Subcutaneous adipose tissue (tissue), 4 donors: ENCODE measurements around the gene ST3GAL3. TPM values are rescaled to one million over a fixed set of nuclear protein-coding genes. Genes with fewer than 3 reads are reported as not detected.

ENCODE experiments used
- total RNA-seq, 4 donors: library from RNA; depleted of rRNA; stranded (reverse); fragments of >200 nt; gene quantifications; one replicate each; pipeline ENCODE4 v1.1.0, GENCODE V29; 2016
- TF ChIP-seq, protein P1 (sequence below): fragments of 450-650 bp; IDR thresholded peaks from one replicate; pipeline ENCODE4 v1.5.1; 2016; ENCODE audit warnings: low read depth, mild to moderate bottlenecking, control low read depth, antibody characterized with exemption, moderate library complexity

ST3GAL3 gene
- total RNA-seq, 4 donors from 2014 or later = 13.1 to 36.7 (median 19.0) TPM

DNA sequence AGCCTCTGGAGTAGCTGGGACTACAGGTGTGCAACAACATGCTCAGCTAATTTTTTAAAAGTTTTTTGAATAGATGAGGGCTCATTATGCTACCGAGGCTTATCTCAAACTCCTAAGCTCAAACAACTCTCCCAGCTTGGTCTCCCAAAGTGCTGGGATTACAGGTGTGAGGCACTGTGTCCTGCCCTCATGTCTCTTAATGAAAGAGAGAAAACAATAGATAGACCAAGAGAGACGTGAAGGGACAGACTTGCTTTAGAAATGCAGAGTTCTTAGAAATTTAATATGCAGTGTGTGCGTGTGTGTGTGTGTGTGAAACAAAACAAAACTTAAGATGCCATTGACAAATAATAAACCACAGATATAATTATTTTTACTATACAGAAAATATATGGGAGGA lies 105.2 kb downstream of the ST3GAL3 start:
- TF ChIP-seq, protein P1, sequence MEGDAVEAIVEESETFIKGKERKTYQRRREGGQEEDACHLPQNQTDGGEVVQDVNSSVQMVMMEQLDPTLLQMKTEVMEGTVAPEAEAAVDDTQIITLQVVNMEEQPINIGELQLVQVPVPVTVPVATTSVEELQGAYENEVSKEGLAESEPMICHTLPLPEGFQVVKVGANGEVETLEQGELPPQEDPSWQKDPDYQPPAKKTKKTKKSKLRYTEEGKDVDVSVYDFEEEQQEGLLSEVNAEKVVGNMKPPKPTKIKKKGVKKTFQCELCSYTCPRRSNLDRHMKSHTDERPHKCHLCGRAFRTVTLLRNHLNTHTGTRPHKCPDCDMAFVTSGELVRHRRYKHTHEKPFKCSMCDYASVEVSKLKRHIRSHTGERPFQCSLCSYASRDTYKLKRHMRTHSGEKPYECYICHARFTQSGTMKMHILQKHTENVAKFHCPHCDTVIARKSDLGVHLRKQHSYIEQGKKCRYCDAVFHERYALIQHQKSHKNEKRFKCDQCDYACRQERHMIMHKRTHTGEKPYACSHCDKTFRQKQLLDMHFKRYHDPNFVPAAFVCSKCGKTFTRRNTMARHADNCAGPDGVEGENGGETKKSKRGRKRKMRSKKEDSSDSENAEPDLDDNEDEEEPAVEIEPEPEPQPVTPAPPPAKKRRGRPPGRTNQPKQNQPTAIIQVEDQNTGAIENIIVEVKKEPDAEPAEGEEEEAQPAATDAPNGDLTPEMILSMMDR = no peak

DNA sequence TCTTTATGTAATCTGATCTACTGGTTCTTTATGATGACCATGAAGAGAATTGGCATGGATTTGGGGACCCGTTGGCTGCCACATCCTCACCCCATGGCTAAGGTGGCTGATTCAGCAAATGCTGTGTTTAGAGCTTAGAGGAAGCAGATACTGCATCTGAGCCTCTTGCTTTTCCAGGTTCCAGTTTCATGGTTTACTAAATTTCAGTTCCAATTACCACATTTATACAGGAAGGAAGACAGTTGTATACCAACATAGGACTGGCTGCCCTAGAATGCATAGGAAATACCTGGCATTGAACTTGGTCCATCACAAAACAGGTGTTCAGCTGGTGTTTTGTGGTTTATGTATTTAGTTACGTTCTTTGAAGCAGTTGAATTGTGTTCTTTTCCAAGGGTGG lies 107.1 kb downstream of the ST3GAL3 start:
- TF ChIP-seq, protein P1 = no peak

GRCh38 chr1:43817304-43817939 lies 110.1 kb downstream of the ST3GAL3 start:
- TF ChIP-seq, protein P1 = no peak

- TF ChIP-seq, protein P1 = no peak
Measured at GRCh38 chr1:43818691-43819090, 111.4 kb downstream of the ST3GAL3 start.

DNA sequence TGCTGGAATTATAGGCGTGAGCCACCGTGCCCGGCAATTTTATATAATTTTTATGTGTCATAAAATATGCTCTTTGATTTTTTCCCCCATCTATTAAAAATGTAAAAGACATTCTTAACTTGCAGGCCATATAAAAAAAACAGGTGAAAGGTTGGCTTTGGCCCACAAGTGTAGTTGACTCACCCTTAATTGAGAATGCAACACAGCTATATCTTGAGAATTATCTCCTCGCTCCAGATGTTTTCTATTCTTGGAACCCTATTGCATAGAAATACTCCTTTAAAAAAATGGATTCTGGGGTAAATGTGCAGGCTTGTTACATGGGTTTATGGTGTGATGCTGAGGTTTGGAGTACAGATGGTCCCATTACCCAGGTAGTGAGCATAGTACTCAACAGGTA lies 112.0 kb downstream of the ST3GAL3 start:
- TF ChIP-seq, protein P1 = no peak

DNA sequence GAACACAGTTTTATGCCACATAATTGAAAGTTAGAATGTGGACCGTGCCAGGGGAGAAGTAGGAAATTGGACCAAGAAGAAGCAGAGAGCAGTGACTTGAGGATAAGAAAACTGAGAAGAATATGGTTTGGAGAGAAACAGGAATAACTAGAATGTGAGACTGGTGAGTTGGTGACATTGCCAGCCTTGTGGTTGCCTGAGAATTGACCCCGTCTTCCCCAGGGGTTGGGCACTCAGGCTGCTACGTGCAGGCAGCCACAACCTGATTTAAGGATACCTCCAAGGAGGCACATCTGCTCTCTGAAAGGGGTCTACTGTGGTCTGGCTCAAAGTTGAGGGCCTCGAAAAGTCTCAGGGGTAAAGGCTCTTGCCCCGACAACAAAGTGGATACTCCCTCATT lies 114.1 kb downstream of the ST3GAL3 start:
- TF ChIP-seq, protein P1 = no peak

DNA sequence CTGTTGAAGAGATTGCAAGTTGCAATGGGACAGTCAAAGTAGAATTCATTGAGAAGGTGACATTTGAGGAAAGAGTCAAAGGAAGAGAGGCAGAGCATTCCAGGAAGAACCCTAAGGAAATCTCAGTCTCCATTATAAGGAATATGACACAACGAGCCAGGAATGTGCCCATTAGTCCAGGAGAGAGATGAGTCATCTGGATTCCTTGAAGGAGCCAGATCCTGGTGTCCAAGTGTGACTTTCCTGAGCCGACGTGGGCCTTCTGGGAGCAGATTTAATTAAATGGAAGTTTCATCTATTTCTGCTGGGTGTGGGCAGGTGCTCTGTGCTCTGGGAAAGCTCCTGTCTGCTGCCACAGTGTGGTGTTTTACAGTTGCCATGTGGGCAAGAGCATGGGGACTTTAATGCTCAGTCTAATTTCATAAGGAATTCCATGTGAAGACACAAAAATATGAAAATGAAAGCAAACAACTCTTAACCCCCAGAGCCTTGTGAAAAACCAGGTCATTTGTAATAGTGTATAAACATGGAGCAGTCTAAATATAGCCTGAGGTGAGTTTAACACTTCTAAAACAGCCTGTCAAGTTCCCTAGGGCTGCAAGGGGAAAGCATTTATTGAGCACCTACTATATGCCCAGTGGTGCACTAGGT lies 114.8 kb downstream of the ST3GAL3 start:
- TF ChIP-seq, protein P1 = no peak
